ENCODE results near the gene ZCCHC8. TPM values are rescaled to one million over a fixed set of nuclear protein-coding genes. Genes with fewer than 3 reads are reported as not detected.
A peak's percentile ranks its signal among the peaks of the same experiment; 100 is the strongest.
"Not testable (repeated sequence)": the region's sequence is repeated elsewhere in the genome, so short reads cannot be mapped to it uniquely, and the experiment has no call there.

The ZCCHC8 gene
- total and polyA plus RNA-seq, 4 donors, result 9.6 to 30.1 (median 22.6) TPM

DNA sequence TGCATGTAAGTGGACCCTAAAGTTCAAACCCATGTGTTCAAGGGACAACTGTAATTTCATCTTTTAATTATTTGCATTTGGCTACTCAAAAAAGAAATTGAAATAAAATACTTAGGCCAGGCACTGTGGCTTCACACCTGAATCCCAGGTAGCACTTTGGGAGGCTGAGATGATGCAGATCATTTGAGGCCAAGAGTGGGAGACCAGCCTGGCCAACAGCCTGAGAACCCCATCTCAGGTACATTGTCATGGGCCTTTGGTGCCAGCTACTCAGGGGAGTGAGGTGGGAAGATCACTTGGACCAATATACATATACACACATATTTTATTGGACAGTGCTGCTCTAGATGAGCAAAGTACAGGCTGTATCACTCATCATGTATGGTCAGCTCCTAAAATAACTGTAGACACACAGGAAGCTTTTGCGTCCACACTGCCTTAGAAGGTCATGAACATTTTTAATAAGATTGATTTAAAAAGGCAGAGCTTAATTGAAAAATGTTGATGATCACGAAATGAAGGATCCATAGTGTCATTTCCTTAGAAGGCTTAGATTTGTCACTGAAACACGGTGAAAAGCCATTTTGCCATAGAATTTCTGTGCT lies 2.5 kb upstream of the ZCCHC8 start:
- no peak for DNase-seq
- no peaks in the 10 kb centered on the region for H3K27me3 ChIP-seq (ENCODE audit: control insufficient read depth in 1 of 2, insufficient read depth in 2 of 2, low read length in 1 of 2)
- H3K27ac ChIP-seq (ENCODE audit: low read depth in 1 of 2, low read length in 2 of 2), result no peak overlapping the region
- ATAC-seq (ENCODE audit: low FRiP score), result no peak
- H3K9me3 ChIP-seq (ENCODE audit: control insufficient read depth, low read length), result no peaks in the 10 kb centered on the region
- 70 to 73% methylated on average over 3 of the region's 3 CpGs for WGBS, 2 donors
- H3K4me3 ChIP-seq (ENCODE audit: low read length in 2 of 2), result no peak overlapping the region
- H3K4me1 ChIP-seq (ENCODE audit: control insufficient read depth in 1 of 2, insufficient read depth in 2 of 2, low read length in 2 of 2), result no peaks in the 10 kb centered on the region
- intact Hi-C loops (cut with DNase I), result no loop called here
- peaks cover 5 to 7% of the 10 kb centered on the region in 2 donors for H3K36me3 ChIP-seq (ENCODE audit: control insufficient read depth in 1 of 2, insufficient read depth in 2 of 2, low read length in 1 of 2)

DNA sequence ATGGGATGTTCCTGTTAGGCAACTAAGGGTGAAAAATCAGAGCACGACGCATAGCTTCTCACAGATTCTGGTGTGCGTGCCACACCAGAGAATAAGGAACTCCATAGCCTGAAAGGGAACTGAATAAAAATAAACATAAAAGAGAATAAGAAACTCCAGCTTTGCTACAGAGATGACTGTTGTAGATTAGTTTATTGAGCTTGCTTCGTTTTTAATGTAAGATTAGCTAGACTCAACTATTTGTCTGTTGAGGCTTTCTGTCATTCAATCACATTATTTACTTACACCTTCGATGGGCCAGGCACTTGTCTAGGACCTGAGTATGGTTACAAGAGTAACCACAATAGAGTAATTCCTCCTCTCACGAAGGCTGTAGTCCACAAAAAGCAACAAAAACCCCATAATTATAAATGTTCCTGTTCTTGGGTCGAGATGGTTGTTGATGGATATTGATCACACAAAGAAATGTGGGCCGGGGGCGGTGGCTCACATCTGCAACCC lies 807 bp upstream of the ZCCHC8 start:
- WGBS, 2 donors, result 81% methylated on average over 9 of the region's 9 CpGs
- no peaks in the 10 kb centered on the region for H3K27me3 ChIP-seq (ENCODE audit: control insufficient read depth in 1 of 2, insufficient read depth in 2 of 2, low read length in 1 of 2)
- DNase-seq (no peak), ATAC-seq (ENCODE audit: low FRiP score) (no peak)
- H3K4me3 ChIP-seq (ENCODE audit: low read length in 2 of 2), result no peak overlapping the region
- no peaks in the 10 kb centered on the region for H3K9me3 ChIP-seq (ENCODE audit: control insufficient read depth, low read length)
- intact Hi-C loops (cut with DNase I), result no loop called here
- peaks cover 3 to 4% of the 10 kb centered on the region in 2 donors for H3K36me3 ChIP-seq (ENCODE audit: control insufficient read depth in 1 of 2, insufficient read depth in 2 of 2, low read length in 1 of 2)
- H3K4me1 ChIP-seq (ENCODE audit: control insufficient read depth in 1 of 2, insufficient read depth in 2 of 2, low read length in 2 of 2), result no peaks in the 10 kb centered on the region
- H3K27ac ChIP-seq (ENCODE audit: low read depth in 1 of 2, low read length in 2 of 2), result peak overlapping the region in 1 of 2 donors; percentile 37

DNA sequence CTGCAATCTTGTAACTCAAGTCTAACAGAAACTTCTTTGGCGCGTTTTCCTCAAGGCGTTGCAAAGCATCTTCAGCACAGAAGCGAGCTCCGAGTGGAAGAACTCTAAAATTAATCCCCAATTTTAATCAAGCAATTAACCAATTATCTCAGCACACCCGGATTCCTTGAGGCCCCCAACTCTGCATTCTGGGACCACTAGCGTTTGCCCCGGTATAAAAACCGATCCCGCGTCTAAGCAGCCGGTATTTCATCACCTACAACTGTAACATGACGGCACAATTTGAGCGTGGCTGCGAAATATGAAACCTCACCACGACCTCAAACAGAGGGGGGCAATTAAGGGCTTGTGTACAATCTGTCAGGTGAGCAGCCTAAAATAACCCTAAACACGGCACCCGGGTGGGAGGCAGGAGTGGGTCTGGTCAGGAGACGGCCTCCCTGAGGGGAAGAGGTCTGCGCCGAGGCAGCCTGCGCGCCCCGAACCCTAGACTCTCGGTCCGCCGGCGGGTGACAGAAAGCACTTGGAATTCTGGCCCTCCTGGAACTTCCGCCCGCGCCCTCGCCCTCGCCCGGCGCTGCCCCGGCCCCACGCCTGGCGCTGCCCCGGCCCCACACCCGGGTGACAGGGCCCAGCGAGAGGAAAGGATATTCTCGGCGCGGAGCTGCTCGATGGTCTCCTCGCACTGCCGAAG lies 594 bp downstream of the ZCCHC8 start:
- Histone ChIP-seq H3K27me3 (ENCODE audit: control insufficient read depth in 1 of 2, insufficient read depth in 2 of 2, low read length in 1 of 2) (no peaks in the 10 kb centered on the region), H3K36me3 (ENCODE audit: control insufficient read depth in 1 of 2, insufficient read depth in 2 of 2, low read length in 1 of 2) (peaks cover 0 to 2% of the 10 kb centered on the region in 2 donors), H3K27ac (ENCODE audit: low read depth in 1 of 2, low read length in 2 of 2) (peak overlapping the region; percentile 72), H3K4me3 (ENCODE audit: low read length in 2 of 2) (peak overlapping the region; percentile 23 to 60), H3K4me1 (ENCODE audit: control insufficient read depth in 1 of 2, insufficient read depth in 2 of 2, low read length in 2 of 2) (no peaks in the 10 kb centered on the region), H3K9me3 (ENCODE audit: control insufficient read depth, low read length) (no peaks in the 10 kb centered on the region)
- intact Hi-C loops (cut with DNase I), result no loop called here
- peak; percentile 57 to 87 for DNase-seq
- ATAC-seq (ENCODE audit: low FRiP score), result peak; percentile 69
- WGBS, 2 donors, result 0 to 1% methylated on average over 38 to 47 of the region's 47 CpGs

DNA sequence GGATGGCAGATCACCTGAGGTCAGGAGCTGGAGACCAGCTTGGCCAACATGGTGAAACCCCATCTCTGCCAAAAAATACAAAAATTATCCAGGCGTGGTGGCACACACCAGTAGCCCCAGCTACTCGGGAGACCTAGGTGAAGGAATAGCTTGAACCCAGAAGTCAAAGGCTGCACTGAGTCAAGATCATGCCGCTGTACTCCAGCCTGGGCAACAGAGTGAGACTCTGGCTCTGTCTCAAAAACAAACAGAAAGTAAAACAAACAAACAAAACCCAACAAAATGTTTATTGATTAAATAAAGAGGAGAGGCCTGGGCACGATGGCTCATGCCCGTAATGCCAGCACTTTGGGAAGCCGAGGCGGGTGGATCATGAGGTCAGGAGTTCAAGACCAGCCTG lies 5.5 kb downstream of the ZCCHC8 start:
- Histone ChIP-seq H3K9me3 (ENCODE audit: control insufficient read depth, low read length) (no peaks in the 10 kb centered on the region), H3K4me3 (ENCODE audit: low read length in 2 of 2) (no peak overlapping the region), H3K4me1 (ENCODE audit: control insufficient read depth in 1 of 2, insufficient read depth in 2 of 2, low read length in 2 of 2) (no peaks in the 10 kb centered on the region), H3K27ac (ENCODE audit: low read depth in 1 of 2, low read length in 2 of 2) (no peak overlapping the region), H3K27me3 (ENCODE audit: control insufficient read depth in 1 of 2, insufficient read depth in 2 of 2, low read length in 1 of 2) (no peaks in the 10 kb centered on the region), H3K36me3 (ENCODE audit: control insufficient read depth in 1 of 2, insufficient read depth in 2 of 2, low read length in 1 of 2) (peaks cover 0 to 5% of the 10 kb centered on the region in 2 donors)
- ATAC-seq (ENCODE audit: low FRiP score) (no peak), DNase-seq (no peak)
- 80 to 84% methylated on average over 7 of the region's 7 CpGs for WGBS, 2 donors
- intact Hi-C loops (cut with DNase I), result no loop called here

DNA sequence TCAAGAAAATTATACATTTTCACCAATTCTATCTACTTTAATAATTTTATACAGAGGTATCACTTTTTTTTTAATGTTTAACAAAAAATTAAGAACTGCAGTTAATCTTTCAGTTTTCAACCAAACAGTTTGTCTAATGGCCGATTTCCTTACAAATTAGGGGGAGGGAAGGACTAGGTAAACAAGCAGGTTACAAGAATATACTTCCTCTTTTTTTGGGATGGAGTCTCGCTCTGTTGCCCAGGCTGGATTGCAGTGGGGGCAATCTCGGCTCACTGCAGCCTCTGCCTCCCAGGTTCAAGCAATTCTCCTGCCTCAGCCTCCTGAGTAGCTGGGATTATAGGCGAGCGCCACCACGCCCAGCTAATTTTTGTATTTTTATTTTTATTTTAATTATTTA lies 7.5 kb downstream of the ZCCHC8 start:
- H3K36me3 ChIP-seq (ENCODE audit: control insufficient read depth in 1 of 2, insufficient read depth in 2 of 2, low read length in 1 of 2); H3K27ac ChIP-seq (ENCODE audit: low read depth in 1 of 2, low read length in 2 of 2); H3K4me3 ChIP-seq (ENCODE audit: low read length in 2 of 2); DNase-seq; ATAC-seq (ENCODE audit: low FRiP score); H3K4me1 ChIP-seq (ENCODE audit: control insufficient read depth in 1 of 2, insufficient read depth in 2 of 2, low read length in 2 of 2); H3K27me3 ChIP-seq (ENCODE audit: control insufficient read depth in 1 of 2, insufficient read depth in 2 of 2, low read length in 1 of 2); H3K9me3 ChIP-seq (ENCODE audit: control insufficient read depth, low read length); intact Hi-C loops (cut with DNase I): not testable (repeated sequence)
- 87 to 89% methylated on average over 6 of the region's 6 CpGs for WGBS, 2 donors

DNA sequence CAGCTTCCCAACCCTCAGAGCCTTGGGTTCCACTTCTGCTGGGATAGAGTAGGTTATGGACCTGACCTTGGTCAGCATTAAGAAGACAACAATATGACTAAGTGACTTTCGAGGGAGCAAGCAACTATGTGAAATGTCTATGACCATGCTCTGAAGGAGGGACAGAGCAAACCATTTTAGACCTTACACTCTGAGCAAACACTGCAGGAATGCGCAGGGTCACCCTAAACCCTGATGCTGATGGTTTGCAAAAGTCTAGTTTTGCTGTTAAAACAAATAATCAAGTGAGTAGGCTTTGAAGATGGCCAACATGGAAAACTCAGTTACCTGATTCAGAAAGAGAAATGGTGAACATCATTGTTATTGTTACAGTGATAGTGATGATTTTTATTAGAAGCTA lies 8.7 kb downstream of the ZCCHC8 start:
- Histone ChIP-seq H3K27ac (ENCODE audit: low read depth in 1 of 2, low read length in 2 of 2) (no peak overlapping the region), H3K4me3 (ENCODE audit: low read length in 2 of 2) (no peak overlapping the region), H3K9me3 (ENCODE audit: control insufficient read depth, low read length) (no peaks in the 10 kb centered on the region), H3K4me1 (ENCODE audit: control insufficient read depth in 1 of 2, insufficient read depth in 2 of 2, low read length in 2 of 2) (no peaks in the 10 kb centered on the region), H3K27me3 (ENCODE audit: control insufficient read depth in 1 of 2, insufficient read depth in 2 of 2, low read length in 1 of 2) (no peaks in the 10 kb centered on the region), H3K36me3 (ENCODE audit: control insufficient read depth in 1 of 2, insufficient read depth in 2 of 2, low read length in 1 of 2) (peaks cover 3 to 8% of the 10 kb centered on the region in 2 donors)
- WGBS, 2 donors, result 91 to 98% methylated on average over 2 of the region's 2 CpGs
- DNase-seq (no peak), ATAC-seq (ENCODE audit: low FRiP score) (no peak)
- intact Hi-C loops (cut with DNase I), result no loop called here

DNA sequence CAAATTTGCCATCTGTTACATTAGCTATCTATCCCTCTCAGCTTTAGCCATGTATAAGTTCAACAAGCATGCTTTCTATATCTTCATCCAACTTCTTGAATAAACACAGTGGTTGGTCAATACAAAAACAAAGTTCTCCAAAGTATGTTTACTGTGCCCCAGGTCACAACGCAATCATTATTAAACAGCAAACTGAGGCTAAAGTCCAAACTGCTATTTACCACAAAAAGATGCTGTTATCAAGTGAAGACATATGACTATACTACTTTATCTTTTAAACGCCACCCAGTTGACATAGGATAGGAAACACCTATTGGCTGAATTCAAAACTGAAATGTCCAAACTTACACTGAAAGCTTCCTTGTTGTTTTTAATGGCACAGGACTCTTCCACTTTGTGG lies 11.7 kb downstream of the ZCCHC8 start:
- DNase-seq (no peak), ATAC-seq (ENCODE audit: low FRiP score) (no peak)
- H3K27me3 ChIP-seq (ENCODE audit: control insufficient read depth in 1 of 2, insufficient read depth in 2 of 2, low read length in 1 of 2), result no peaks in the 10 kb centered on the region
- no peak overlapping the region for H3K27ac ChIP-seq (ENCODE audit: low read depth in 1 of 2, low read length in 2 of 2)
- no peaks in the 10 kb centered on the region for H3K4me1 ChIP-seq (ENCODE audit: control insufficient read depth in 1 of 2, insufficient read depth in 2 of 2, low read length in 2 of 2)
- H3K4me3 ChIP-seq (ENCODE audit: low read length in 2 of 2), result no peak overlapping the region
- H3K36me3 ChIP-seq (ENCODE audit: control insufficient read depth in 1 of 2, insufficient read depth in 2 of 2, low read length in 1 of 2), result peaks cover 8 to 14% of the 10 kb centered on the region in 2 donors
- intact Hi-C loops (cut with DNase I), result no loop called here
- WGBS, 2 donors, result 92 to 93% methylated on average over 2 of the region's 2 CpGs
- no peaks in the 10 kb centered on the region for H3K9me3 ChIP-seq (ENCODE audit: control insufficient read depth, low read length)

DNA sequence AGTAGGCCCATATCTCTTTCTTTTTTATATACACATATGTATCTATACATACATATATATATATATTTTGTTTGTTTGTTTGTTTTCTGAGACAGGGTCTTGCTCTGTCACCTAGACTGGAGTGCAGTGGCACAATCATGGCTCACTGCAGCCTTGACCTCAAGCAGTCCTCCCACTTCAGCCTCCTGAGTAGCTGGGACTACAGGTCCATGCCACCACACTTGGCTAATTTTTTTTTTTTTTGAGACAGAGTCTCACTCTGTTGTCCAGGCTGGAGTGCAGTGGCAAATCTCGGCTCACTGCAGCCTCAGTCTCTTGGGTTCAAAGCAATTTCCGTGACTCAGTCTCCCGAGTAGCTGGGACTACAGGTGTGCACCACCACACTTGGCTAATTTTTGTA lies 12.9 kb downstream of the ZCCHC8 start:
- H3K27me3 ChIP-seq (ENCODE audit: control insufficient read depth in 1 of 2, insufficient read depth in 2 of 2, low read length in 1 of 2); H3K4me3 ChIP-seq (ENCODE audit: low read length in 2 of 2); DNase-seq; H3K27ac ChIP-seq (ENCODE audit: low read depth in 1 of 2, low read length in 2 of 2); intact Hi-C loops (cut with DNase I); H3K4me1 ChIP-seq (ENCODE audit: control insufficient read depth in 1 of 2, insufficient read depth in 2 of 2, low read length in 2 of 2); ATAC-seq (ENCODE audit: low FRiP score); H3K9me3 ChIP-seq (ENCODE audit: control insufficient read depth, low read length): not testable (repeated sequence)
- WGBS, 2 donors, result 96 to 100% methylated on average over 3 of the region's 3 CpGs
- H3K36me3 ChIP-seq (ENCODE audit: control insufficient read depth in 1 of 2, insufficient read depth in 2 of 2, low read length in 1 of 2), result peaks cover 9 to 12% of the 10 kb centered on the region in 2 donors

Measured in aorta (tissue), 5 donors.